Activated naive CD8-positive, alpha-beta T cell treated with anti-CD3 and anti-CD28 coated beads for 36 hours (primary cell): ENCODE measurements around the gene ERBB2. TPM values are rescaled to one million over a fixed set of nuclear protein-coding genes. Genes with fewer than 3 reads are reported as not detected.
A peak's percentile ranks its signal among the peaks of the same experiment; 100 is the strongest.

Experiments
- DNase-seq: peaks from one replicate; pipeline ENCODE4 v3.0.0; 2021
- H3K27ac Mint-ChIP-seq: one replicate; pipeline ENCODE4 v1.8.0; 2022; ENCODE audit warnings: mild to moderate bottlenecking, moderate library complexity, mixed read lengths
- H3K27me3 Mint-ChIP-seq: one replicate; pipeline ENCODE4 v1.8.0; 2022; ENCODE audit warnings: mild to moderate bottlenecking, mixed read lengths
- H3K36me3 Mint-ChIP-seq: one replicate; pipeline ENCODE4 v1.8.0; 2021; ENCODE audit warnings: mild to moderate bottlenecking, mixed read lengths
- H3K4me1 Mint-ChIP-seq: one replicate; pipeline ENCODE4 v1.8.0; 2021; ENCODE audit warnings: mixed read lengths
- H3K4me3 Mint-ChIP-seq: one replicate; pipeline ENCODE4 v1.8.0; 2022; ENCODE audit warnings: mild to moderate bottlenecking, moderate library complexity, mixed read lengths
- H3K9me3 Mint-ChIP-seq: one replicate; pipeline ENCODE4 v1.8.0; 2022; ENCODE audit warnings: mixed read lengths
- total RNA-seq, 2 experiments: library from RNA; stranded (reverse); gene quantifications; one replicate each; pipeline ENCODE4 v1.2.3, GENCODE V29; 2021

ERBB2 gene
- total RNA-seq, 2 experiments from 2014 or later = 3.8 to 4.3 TPM

DNA sequence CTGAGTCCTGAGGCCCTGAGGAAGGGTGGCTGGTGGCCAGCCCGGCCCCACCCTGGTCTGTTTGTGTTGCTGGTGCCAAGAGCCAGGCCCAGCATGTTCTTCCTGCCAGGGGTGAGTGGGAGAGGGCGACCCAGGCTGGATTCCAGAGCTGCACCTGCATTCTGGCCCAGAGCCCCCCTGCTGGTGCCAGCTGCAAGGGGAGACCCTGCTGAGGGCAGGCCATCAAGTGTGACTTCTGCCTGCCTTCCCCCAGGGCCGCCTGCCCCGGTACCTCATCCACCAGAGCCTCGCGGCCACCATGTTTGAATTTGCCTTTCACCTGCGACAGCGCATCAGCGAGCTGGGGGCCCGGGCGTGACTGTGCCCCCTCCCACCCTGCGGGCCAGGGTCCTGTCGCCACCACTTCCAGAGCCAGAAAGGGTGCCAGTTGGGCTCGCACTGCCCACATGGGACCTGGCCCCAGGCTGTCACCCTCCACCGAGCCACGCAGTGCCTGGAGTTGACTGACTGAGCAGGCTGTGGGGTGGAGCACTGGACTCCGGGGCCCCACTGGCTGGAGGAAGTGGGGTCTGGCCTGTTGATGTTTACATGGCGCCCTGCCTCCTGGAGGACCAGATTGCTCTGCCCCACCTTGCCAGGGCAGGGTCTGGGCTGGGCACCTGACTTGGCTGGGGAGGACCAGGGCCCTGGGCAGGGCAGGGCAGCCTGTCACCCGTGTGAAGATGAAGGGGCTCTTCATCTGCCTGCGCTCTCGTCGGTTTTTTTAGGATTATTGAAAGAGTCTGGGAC, 37.1 kb upstream of the ERBB2 start:
- no peak overlapping the region for H3K27ac Mint-ChIP-seq
- peaks cover 13% of the 10 kb centered on the region for H3K27me3 Mint-ChIP-seq
- peaks cover 2% of the 10 kb centered on the region for H3K36me3 Mint-ChIP-seq
- DNase-seq = no peak
- peaks cover 24% of the 10 kb centered on the region for H3K4me1 Mint-ChIP-seq
- no peaks in the 10 kb centered on the region for H3K9me3 Mint-ChIP-seq
- no peak overlapping the region for H3K4me3 Mint-ChIP-seq

GRCh38 chr17:39663340-39663687, 36.5 kb upstream of the ERBB2 start:
- H3K36me3 Mint-ChIP-seq = peaks cover 2% of the 10 kb centered on the region
- no peak overlapping the region for H3K27ac Mint-ChIP-seq
- peaks cover 15% of the 10 kb centered on the region for H3K27me3 Mint-ChIP-seq
- no peak overlapping the region for H3K4me3 Mint-ChIP-seq
- no peak for DNase-seq
- H3K4me1 Mint-ChIP-seq = peaks cover 19% of the 10 kb centered on the region
- H3K9me3 Mint-ChIP-seq = no peaks in the 10 kb centered on the region

DNA sequence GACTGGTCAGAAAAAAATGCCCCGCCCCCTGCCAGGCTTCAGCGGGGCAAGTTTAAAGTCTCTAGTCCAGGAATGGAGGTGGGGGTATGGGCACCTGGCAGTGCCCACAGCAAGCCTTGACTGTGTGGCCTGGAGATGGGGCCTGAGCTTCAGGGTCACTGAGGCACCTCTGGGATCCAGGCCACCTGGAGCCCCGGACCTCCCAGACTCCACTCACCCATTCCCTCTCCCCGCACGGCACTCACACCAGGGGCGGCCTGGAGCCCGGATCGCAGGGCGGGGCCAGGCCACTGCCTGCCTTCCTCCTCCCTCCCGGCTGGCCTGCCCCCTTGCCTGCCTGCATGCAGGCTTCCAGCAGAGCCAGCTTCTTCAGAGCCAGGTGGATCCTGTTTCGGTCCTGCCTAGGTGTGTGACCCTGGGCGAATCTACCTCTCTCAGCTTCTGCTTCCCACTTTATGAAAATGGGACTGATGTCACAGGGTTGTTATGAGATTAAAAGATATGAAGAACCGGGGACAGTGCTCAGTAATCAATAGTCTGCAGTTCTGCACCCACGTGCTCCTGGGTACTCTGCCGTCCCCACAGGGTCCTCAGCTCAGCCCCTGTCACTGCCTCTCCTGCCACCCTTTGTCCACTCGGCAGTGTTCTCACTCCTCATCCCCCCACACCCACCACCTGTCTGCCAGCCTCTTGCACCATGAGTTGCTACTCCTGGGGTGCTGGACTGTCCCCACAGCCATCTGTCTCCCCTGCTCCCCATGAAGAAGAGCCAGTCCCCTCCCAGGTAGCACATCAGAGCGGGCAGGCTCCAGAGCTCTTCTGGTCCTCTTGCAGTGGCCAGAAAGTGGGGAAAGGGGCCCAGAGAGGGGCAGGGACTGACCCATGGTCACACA, 35.9 kb upstream of the ERBB2 start:
- no peaks in the 10 kb centered on the region for H3K9me3 Mint-ChIP-seq
- no peak overlapping the region for H3K4me3 Mint-ChIP-seq
- H3K4me1 Mint-ChIP-seq = peaks cover 17% of the 10 kb centered on the region
- H3K27me3 Mint-ChIP-seq = peaks cover 20% of the 10 kb centered on the region
- H3K36me3 Mint-ChIP-seq = peaks cover 2% of the 10 kb centered on the region
- H3K27ac Mint-ChIP-seq = no peak overlapping the region
- no peak for DNase-seq

DNA sequence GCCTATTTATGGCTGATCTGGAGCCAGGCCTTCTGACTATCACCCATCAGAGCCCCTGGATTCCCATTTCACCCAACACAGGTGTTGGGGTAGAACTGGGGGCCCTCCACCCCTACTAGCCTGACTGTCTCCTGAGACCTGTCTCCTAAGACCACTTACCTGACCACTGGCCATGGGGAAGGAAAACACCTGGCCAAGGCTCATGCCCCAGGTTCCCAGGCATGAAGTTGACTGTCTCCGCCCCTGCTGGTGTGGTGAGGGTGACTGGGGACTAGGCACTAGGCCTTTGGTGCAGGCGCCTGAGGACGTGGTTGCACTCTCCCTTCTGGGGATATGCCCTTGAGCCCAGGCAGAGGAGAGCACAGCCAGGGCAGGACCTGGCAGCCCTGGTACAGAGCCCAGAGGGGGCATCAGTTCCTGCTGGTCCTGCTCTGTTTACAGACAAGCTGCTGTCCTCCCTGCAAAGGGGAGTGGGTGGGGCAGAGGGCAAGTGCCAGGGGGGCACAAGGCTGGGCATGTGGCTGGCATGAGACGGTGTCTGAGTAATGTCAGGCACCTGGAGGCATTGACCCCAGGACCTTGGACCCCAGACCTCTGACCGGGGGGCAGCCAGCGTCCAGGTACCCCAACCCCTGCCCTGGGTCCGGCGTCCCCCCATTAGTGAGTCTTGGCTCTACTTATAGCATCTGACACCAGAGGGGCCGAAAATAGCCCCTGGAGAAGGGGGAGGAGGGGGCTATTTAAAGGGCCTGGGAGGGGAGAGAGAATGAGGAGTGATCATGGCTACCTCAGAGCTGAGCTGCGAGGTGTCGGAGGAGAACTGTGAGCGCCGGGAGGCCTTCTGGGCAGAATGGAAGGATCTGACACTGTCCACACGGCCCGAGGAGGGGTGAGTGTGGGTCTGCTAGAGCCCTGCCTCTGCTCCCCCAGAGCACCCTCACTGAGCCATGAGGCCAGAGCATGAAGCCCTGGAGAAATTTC, 35.0 kb upstream of the ERBB2 start, which contains the start of gene TCAP:
Gene TCAP (plus strand): TSS at position 769 of the 981 bp plus-strand sequence. CDS start 11 bp downstream, at position 780.
- Mint-ChIP-seq H3K27me3 (peaks cover 24% of the 10 kb centered on the region), H3K4me3 (no peak within 1 kb of the TSS), H3K27ac (no peak within 1 kb of the TSS), H3K36me3 (peaks cover 2% of the 10 kb centered on the region), H3K9me3 (no peaks in the 10 kb centered on the region), H3K4me1 (peaks cover 10% of the 10 kb centered on the region)
- DNase-seq = no peak

DNA sequence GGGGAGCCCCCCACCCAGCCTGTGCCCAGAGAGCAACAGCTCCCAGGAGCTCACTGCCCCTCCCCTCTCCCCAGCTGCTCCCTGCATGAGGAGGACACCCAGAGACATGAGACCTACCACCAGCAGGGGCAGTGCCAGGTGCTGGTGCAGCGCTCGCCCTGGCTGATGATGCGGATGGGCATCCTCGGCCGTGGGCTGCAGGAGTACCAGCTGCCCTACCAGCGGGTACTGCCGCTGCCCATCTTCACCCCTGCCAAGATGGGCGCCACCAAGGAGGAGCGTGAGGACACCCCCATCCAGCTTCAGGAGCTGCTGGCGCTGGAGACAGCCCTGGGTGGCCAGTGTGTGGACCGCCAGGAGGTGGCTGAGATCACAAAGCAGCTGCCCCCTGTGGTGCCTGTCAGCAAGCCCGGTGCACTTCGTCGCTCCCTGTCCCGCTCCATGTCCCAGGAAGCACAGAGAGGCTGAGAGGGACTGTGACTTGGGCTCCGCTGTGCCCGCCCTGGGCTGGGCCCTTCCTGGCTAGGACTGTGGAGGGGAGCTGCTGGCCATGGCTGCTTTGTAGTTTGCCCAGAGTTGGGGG, 34.1 kb upstream of the ERBB2 start:
- Mint-ChIP-seq H3K4me3 (no peak overlapping the region), H3K27me3 (peaks cover 24% of the 10 kb centered on the region), H3K9me3 (no peaks in the 10 kb centered on the region), H3K36me3 (peaks cover 1% of the 10 kb centered on the region), H3K27ac (no peak overlapping the region), H3K4me1 (peaks cover 7% of the 10 kb centered on the region)
- no peak for DNase-seq

GRCh38 chr17:39666231-39666600, 33.6 kb upstream of the ERBB2 start:
- Mint-ChIP-seq H3K36me3 (no peaks in the 10 kb centered on the region), H3K27me3 (peaks cover 24% of the 10 kb centered on the region), H3K4me3 (no peak overlapping the region)

GRCh38 chr17:39666601-39667261, 33.1 kb upstream of the ERBB2 start:
- no peak overlapping the region for H3K27ac Mint-ChIP-seq
- no peak for DNase-seq
- H3K9me3 Mint-ChIP-seq = no peaks in the 10 kb centered on the region
- peak overlapping the region; percentile 37 for H3K4me3 Mint-ChIP-seq
- H3K4me1 Mint-ChIP-seq = peaks cover 2% of the 10 kb centered on the region
- H3K27me3 Mint-ChIP-seq = peaks cover 24% of the 10 kb centered on the region
- H3K36me3 Mint-ChIP-seq = no peaks in the 10 kb centered on the region

More at GRCh38 chr17:39666231-39666600, 33.6 kb upstream of the ERBB2 start:
- DNase-seq = no peak
- no peaks in the 10 kb centered on the region for H3K9me3 Mint-ChIP-seq
- H3K4me1 Mint-ChIP-seq = peaks cover 5% of the 10 kb centered on the region
- H3K27ac Mint-ChIP-seq = no peak overlapping the region

DNA sequence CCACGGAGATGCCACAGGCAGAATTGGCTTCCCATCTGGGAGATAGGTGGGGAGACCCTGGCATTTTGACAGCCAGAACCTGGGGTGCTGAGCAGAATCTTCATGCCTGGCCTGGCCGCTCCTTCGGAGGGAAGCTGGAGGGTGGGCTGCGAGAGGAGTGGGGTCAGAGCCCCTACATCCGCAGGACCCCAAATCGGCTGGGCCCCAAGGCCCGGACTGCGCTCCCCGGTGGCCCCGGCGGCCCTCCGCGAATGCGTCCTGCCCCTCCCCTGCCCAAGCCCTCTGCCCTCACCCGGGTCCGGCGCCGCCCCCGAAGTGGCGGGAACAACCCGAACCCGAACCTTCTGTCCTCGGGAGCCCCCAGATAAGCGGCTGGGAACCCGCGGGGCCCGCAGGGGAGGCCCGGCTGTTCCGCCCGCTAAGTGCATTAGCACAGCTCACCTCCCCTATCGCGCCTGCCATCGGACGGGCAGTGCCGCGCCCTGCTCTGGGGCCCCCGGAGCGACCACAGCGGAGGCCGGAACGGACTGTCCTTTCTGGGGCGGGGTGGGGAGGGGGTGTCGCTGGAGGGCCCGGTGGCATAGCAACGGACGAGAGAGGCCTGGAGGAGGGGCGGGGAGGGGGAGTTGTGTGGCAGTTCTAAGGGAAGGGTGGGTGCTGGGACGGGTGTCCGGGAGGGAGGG, 32.5 kb upstream of the ERBB2 start:
- no peaks in the 10 kb centered on the region for H3K36me3 Mint-ChIP-seq
- DNase-seq = no peak

DNA sequence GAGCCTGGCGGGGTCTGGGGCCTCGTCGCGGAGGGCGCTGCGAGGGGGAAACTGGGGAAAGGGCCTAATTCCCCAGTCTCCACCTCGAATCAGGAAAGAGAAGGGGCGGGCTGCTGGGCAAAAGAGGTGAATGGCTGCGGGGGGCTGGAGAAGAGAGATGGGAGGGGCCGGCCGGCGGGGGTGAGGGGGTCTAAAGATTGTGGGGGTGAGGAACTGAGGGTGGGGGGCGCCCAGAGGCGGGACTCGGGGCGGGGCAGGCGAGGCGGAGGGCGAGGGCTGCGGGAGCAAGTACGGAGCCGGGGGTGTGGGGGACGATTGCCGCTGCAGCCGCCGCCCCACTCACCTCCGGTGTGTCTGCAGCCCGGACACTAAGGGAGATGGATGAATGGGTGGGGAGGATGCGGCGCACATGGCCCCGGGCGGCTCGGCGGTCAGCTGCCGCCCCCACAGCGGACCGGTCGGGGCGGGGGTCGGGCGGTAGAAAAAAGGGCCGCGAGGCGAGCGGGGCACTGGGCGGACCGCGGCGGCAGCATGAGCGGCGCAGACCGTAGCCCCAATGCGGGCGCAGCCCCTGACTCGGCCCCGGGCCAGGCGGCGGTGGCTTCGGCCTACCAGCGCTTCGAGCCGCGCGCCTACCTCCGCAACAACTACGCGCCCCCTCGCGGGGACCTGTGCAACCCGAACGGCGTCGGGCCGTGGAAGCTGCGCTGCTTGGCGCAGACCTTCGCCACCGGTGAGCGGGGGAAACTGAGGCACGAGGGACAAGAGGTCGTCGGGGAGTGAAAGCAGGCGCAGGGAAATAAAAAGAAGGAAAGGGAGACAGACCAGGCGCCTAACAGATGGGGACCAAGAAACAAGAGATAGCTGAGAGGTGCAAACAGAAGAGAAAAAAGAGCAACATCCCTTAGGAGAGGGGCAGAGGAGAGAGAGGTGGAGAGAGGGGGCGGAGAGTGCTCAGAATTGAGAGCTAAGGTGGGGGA, 31.6 kb upstream of the ERBB2 start, which contains the start of gene PNMT:
Gene PNMT (plus strand): TSS at position 509 of the 980 bp plus-strand sequence. CDS start 23 bp downstream, at position 532.
- DNase-seq = peak; percentile 80
- Mint-ChIP-seq H3K4me3 (peak within 1 kb of the TSS; percentile 66), H3K27ac (no peak within 1 kb of the TSS), H3K27me3 (peaks cover 24% of the 10 kb centered on the region), H3K4me1 (peaks cover 3% of the 10 kb centered on the region), H3K9me3 (no peaks in the 10 kb centered on the region), H3K36me3 (no peaks in the 10 kb centered on the region)

More for the DNA sequence above, 32.5 kb upstream of the ERBB2 start:
- Mint-ChIP-seq H3K4me3 (peak overlapping the region; percentile 62), H3K27ac (no peak overlapping the region), H3K27me3 (peaks cover 24% of the 10 kb centered on the region), H3K9me3 (no peaks in the 10 kb centered on the region), H3K4me1 (peaks cover 3% of the 10 kb centered on the region)

DNA sequence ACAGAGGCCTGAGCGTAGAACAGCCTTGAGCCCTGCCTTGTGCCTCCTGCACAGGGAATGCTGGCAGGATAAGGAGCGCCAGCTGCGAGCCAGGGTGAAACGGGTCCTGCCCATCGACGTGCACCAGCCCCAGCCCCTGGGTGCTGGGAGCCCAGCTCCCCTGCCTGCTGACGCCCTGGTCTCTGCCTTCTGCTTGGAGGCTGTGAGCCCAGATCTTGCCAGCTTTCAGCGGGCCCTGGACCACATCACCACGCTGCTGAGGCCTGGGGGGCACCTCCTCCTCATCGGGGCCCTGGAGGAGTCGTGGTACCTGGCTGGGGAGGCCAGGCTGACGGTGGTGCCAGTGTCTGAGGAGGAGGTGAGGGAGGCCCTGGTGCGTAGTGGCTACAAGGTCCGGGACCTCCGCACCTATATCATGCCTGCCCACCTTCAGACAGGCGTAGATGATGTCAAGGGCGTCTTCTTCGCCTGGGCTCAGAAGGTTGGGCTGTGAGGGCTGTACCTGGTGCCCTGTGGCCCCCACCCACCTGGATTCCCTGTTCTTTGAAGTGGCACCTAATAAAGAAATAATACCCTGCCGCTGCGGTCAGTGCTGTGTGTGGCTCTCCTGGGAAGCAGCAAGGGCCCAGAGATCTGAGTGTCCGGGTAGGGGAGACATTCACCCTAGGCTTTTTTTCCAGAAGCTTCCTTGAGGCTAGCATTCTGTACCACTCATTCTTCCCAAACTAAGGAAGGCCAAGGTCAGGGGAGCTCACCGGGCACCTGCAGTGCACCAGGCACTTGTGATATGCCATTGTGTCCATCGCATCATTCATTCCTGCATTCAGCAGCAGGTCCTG, 29.7 kb upstream of the ERBB2 start:
- peaks cover 3% of the 10 kb centered on the region for H3K4me1 Mint-ChIP-seq
- H3K27me3 Mint-ChIP-seq = peaks cover 24% of the 10 kb centered on the region
- DNase-seq = no peak
- no peak overlapping the region for H3K27ac Mint-ChIP-seq
- no peaks in the 10 kb centered on the region for H3K36me3 Mint-ChIP-seq
- no peaks in the 10 kb centered on the region for H3K9me3 Mint-ChIP-seq
- no peak overlapping the region for H3K4me3 Mint-ChIP-seq

DNA sequence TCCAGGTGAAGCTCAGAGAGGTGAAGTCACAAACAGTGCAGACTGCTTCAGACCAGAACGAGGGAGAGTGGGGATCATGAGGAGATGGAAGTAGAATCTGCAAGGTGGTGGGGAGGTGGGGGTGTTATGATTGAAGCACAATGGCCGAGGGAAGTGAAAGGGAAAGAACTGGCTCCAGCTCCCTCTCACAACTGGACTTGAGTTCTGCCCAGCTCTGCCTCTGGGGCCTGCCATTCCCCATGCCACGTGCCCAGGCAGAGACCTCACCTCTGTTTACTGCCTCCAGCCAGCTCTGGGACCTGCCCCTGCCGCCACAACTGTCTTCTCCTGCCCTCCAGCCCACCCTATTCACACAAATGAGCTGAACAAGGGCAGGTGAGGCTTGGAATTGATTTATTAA, 29.1 kb upstream of the ERBB2 start:
- no peak overlapping the region for H3K4me3 Mint-ChIP-seq
- DNase-seq = no peak
- no peaks in the 10 kb centered on the region for H3K36me3 Mint-ChIP-seq
- no peaks in the 10 kb centered on the region for H3K9me3 Mint-ChIP-seq
- peaks cover 24% of the 10 kb centered on the region for H3K27me3 Mint-ChIP-seq
- H3K27ac Mint-ChIP-seq = no peak overlapping the region
- H3K4me1 Mint-ChIP-seq = peaks cover 4% of the 10 kb centered on the region
